ENCODE measurements around the gene PTPRO. TPM values are rescaled to one million over a fixed set of nuclear protein-coding genes. Genes with fewer than 3 reads are reported as not detected.

Gene PTPRO
- total RNA-seq, 2 experiments from 2014 or later, result 2.3 to 3.7 TPM

DNA sequence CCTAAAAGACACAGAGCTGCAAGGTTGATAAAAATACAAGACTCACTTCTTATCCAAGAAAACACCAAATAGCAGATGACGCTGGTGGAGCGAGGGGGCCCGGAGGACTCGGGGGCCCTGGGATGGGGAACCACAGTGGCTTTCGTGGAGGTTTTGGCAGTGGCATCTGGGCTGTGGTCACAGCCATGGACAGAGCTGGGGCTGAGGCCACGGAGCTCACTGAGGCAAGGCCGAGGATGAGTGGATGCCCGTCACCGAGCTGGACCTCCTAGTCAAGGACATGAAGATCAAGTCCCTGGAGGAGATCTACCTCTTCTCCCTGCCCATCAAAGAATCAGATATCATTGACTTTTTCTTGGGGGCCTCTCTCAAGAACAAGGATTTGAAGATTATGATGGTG lies 117.2 kb downstream of the PTPRO start:
- ATAC-seq (ENCODE audit: low read depth), result no peak
- Mint-ChIP-seq H3K27me3 (peaks cover 2% of the 10 kb centered on the region), H3K4me1 (no peaks in the 10 kb centered on the region), H3K36me3 (no peaks in the 10 kb centered on the region), H3K9me3 (peaks cover 7% of the 10 kb centered on the region), H3K27ac (no peak overlapping the region), H3K4me3 (no peak overlapping the region)
- no peak for DNase-seq
- POLR2A ChIA-PET, result no interaction called here

DNA sequence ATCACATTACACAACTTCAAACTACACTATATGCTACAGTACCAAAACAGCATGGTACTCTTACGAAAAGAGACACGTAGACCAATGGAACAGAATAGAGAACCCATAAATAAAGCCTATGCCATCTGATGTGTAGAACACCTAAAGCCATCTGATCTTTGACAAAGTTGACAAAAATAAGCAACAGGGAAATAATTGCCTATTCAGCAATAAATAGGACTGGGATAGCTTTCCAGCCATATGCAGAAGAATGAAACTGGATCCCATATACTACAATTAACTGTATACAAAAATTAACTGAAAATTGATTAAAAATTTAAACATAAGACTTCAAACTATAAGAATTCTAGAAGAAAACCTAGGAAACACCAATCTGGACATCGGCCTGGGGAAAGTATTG lies 120.7 kb downstream of the PTPRO start:
- Mint-ChIP-seq H3K9me3 (peaks cover 4% of the 10 kb centered on the region), H3K4me3 (no peak overlapping the region), H3K27me3 (peaks cover 2% of the 10 kb centered on the region), H3K36me3 (no peaks in the 10 kb centered on the region), H3K27ac (no peak overlapping the region), H3K4me1 (no peaks in the 10 kb centered on the region)
- DNase-seq (no peak), ATAC-seq (ENCODE audit: low read depth) (no peak)
- POLR2A ChIA-PET, result no interaction called here

DNA sequence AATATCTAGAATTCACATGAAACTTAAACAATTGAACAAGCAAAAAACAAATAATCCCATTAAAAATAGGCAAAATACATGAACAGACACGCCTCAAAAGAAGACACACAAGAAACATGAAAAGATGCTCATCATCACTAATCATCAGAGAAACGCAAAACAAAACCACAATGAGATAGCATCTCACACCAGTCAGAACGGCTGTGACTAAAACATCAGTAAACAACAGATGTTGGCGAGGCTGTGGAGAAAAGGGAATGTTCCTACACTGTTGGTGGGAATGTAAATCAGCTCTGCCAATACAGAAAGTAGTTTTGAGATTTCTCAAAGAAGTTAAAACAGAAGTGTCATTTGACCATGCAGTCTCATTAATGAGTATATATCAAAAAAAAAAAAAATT lies 121.3 kb downstream of the PTPRO start:
- Mint-ChIP-seq H3K36me3 (no peaks in the 10 kb centered on the region), H3K27ac (no peak overlapping the region)

DNA sequence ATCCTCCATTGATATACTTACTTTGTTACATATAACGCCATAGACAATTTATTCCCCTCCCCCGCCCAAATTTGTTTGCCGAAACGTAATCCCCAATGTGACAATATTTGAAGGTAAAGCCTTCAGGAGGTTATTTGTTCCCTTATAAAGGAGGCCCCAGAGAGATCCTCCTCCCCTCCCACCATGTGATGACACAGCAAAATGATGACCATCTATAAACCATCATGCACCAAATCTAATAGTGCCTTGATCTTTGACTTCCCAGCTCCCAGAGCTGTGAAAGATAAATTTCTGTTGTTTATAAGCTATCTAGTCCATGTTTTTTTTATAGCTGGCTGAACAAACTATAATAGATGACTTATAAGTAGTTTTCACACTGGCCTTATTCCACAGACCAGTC lies 122.2 kb downstream of the PTPRO start:
- Mint-ChIP-seq H3K27ac (no peak overlapping the region), H3K9me3 (peaks cover 2% of the 10 kb centered on the region), H3K27me3 (peaks cover 2% of the 10 kb centered on the region), H3K4me1 (no peaks in the 10 kb centered on the region), H3K4me3 (no peak overlapping the region), H3K36me3 (no peaks in the 10 kb centered on the region)
- POLR2A ChIA-PET, result no interaction called here
- ATAC-seq (ENCODE audit: low read depth) (no peak), DNase-seq (no peak)

More for the DNA sequence above, 121.3 kb downstream of the PTPRO start:
- DNase-seq (no peak), ATAC-seq (ENCODE audit: low read depth) (no peak)
- POLR2A ChIA-PET, result no interaction called here
- Mint-ChIP-seq H3K9me3 (peaks cover 4% of the 10 kb centered on the region), H3K27me3 (peaks cover 2% of the 10 kb centered on the region), H3K4me3 (no peak overlapping the region), H3K4me1 (no peaks in the 10 kb centered on the region)

DNA sequence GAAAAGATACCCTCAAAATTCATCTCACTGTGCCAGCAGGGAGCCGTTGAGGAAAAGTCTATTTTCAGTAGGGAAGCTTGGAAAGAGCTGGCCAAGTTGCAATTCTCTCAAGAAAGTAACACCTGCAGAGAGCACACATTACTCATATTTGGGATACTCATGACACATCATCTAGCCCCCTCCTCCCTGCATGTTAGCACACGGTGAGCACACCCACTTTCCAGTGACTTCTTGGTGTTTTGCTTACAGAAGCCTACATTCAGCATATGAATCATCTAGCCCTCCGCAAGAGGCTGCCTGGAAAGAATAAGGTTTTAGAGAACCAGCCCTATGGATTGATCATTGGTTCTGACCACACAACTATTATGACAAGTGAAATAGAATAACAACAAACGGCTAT lies 124.5 kb downstream of the PTPRO start:
- H3K27ac Mint-ChIP-seq, result no peak overlapping the region
- POLR2A ChIA-PET, result no interaction called here
- H3K4me3 Mint-ChIP-seq, result no peak overlapping the region
- DNase-seq (no peak), ATAC-seq (ENCODE audit: low read depth) (no peak)
- H3K9me3 Mint-ChIP-seq, result peaks cover 4% of the 10 kb centered on the region
- no peaks in the 10 kb centered on the region for H3K36me3 Mint-ChIP-seq
- H3K4me1 Mint-ChIP-seq, result no peaks in the 10 kb centered on the region
- H3K27me3 Mint-ChIP-seq, result peaks cover 2% of the 10 kb centered on the region

DNA sequence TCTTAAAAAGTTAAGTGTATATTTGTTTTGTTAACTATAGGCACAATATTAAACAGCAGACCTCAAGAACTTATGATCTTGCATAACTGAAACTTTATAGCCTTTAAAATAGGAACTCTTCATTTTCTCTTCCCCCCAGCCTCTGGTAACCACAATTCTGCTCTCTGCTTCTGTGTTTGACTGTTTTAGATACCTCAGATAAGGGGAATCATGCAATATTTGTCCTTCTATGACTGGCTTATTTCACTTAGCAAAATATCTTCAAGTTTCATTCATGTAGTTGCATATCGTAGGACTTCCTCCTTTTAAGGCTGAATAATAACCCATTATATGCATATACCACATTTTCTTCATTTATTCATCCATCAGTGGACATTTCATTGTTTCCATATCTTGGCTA lies 131.3 kb downstream of the PTPRO start:
- peaks cover 9% of the 10 kb centered on the region for H3K9me3 Mint-ChIP-seq
- peaks cover 3% of the 10 kb centered on the region for H3K4me1 Mint-ChIP-seq
- H3K4me3 Mint-ChIP-seq, result no peak overlapping the region
- DNase-seq (no peak), ATAC-seq (ENCODE audit: low read depth) (no peak)
- H3K27ac Mint-ChIP-seq, result no peak overlapping the region
- no peaks in the 10 kb centered on the region for H3K36me3 Mint-ChIP-seq
- POLR2A ChIA-PET, result no interaction called here
- H3K27me3 Mint-ChIP-seq, result no peaks in the 10 kb centered on the region

DNA sequence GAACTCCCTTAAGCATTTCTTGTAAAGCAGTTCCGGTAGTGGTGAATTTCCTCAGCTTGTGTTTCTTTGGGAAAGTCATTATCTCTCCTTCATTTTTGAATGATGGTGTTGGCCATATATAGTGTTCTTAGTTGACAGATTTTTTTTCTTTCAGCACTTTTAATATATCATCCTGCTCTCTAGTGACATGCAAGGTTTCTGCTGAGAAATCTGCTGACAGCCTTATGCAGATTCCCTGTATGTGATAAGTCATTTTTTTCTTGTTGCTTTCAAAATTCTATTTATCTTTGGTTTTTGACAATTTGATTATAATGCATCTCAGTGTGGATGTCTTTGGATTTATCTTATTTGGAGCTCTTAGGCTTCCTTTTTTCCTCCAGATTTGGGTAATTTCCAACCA lies 135.7 kb downstream of the PTPRO start:
- ATAC-seq (ENCODE audit: low read depth) (no peak), DNase-seq (no peak)
- no peak overlapping the region for H3K4me3 Mint-ChIP-seq
- H3K36me3 Mint-ChIP-seq, result no peaks in the 10 kb centered on the region
- peaks cover 3% of the 10 kb centered on the region for H3K4me1 Mint-ChIP-seq
- peaks cover 5% of the 10 kb centered on the region for H3K9me3 Mint-ChIP-seq
- H3K27ac Mint-ChIP-seq, result no peak overlapping the region
- H3K27me3 Mint-ChIP-seq, result no peaks in the 10 kb centered on the region
- POLR2A ChIA-PET, result no interaction called here

DNA sequence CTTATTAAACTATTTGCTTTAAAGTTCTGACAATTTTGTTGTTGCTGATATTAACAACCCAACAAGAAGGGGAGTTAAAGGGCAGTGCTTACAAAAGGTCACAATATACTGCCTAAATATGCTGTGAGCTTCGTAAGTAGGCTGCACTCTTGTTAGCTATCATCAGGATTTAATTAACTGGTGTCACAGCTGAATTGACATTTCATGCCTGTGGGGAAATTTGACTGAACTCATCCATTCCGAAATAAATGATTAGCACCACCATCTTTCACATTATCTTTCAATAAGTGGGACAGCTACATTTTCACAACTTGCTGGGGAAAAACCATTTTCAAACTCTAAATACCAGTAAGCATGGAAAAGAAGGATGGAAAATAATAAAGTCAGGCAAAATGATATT lies 146.6 kb downstream of the PTPRO start:
- H3K4me1 Mint-ChIP-seq, result no peaks in the 10 kb centered on the region
- H3K36me3 Mint-ChIP-seq, result no peaks in the 10 kb centered on the region
- H3K4me3 Mint-ChIP-seq, result no peak overlapping the region
- ATAC-seq (ENCODE audit: low read depth) (no peak), DNase-seq (no peak)
- H3K27me3 Mint-ChIP-seq, result peaks cover 12% of the 10 kb centered on the region
- H3K9me3 Mint-ChIP-seq, result no peaks in the 10 kb centered on the region
- no peak overlapping the region for H3K27ac Mint-ChIP-seq
- POLR2A ChIA-PET, result no interaction called here

DNA sequence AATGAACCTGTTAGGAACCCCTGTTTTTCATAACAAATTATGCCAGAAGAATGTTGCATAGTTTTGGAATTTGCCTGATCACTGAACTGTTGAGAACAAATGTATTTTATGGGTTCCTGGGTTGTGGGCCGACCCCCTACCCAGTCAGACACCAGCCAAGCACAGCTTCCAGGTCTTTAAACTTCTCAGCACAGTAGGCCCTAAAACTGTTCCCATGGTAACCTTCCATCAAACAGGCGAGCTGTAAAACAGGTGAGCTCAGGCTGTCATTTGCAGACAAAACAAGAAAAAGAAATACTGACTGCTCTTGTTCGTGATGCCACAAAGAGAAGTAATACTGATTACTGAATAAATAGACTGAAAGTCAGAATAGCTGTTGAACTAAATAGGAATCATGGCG lies 147.0 kb downstream of the PTPRO start:
- Mint-ChIP-seq H3K9me3 (no peaks in the 10 kb centered on the region), H3K27ac (no peak overlapping the region), H3K4me1 (no peaks in the 10 kb centered on the region), H3K4me3 (no peak overlapping the region), H3K27me3 (peaks cover 12% of the 10 kb centered on the region), H3K36me3 (no peaks in the 10 kb centered on the region)
- DNase-seq (no peak), ATAC-seq (ENCODE audit: low read depth) (no peak)
- POLR2A ChIA-PET, result no interaction called here

DNA sequence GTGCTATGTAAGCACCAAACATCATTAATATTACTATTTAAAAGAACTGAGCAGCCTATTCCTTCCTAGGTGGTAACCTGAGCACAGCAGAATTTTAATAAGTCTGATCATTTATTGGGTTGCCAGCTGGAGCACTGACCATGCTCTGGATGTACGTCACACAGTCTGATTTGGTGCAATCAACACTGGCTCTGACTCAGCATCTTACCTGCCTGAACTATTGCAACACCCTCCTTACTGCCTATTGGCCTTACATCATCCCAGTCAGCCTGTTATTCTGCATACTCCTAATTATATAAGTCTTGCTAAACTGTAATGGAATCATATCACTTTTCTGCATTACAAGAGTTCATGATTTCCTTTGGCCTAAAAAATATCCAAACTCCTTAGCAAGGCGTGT lies 149.7 kb downstream of the PTPRO start:
- Mint-ChIP-seq H3K9me3 (no peaks in the 10 kb centered on the region), H3K27ac (no peak overlapping the region), H3K4me3 (no peak overlapping the region), H3K27me3 (peaks cover 12% of the 10 kb centered on the region), H3K36me3 (no peaks in the 10 kb centered on the region), H3K4me1 (no peaks in the 10 kb centered on the region)
- POLR2A ChIA-PET, result no interaction called here
- ATAC-seq (ENCODE audit: low read depth), result no peak
- no peak for DNase-seq

DNA sequence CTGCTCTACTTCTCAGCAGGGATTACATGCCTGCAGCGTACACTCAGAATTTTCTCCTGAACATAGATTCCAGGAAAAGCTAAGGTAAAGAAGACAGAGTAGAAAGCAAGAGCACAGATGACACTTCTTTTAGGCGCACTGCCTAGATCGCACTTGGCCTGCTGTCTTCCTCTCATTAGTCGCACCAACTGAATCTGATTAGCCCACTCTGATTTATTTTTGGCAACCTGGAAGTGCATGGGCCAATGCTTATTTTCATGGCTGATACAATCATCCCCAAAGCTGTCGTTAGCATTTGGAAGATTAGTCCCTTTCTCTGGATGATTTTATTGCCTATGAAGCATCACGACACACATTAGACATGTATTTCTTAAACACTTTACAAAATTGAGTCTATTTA lies 152.5 kb downstream of the PTPRO start:
- Mint-ChIP-seq H3K36me3 (no peaks in the 10 kb centered on the region), H3K27me3 (peaks cover 4% of the 10 kb centered on the region), H3K9me3 (no peaks in the 10 kb centered on the region), H3K4me3 (no peak overlapping the region), H3K27ac (no peak overlapping the region), H3K4me1 (no peaks in the 10 kb centered on the region)
- ATAC-seq (ENCODE audit: low read depth) (no peak), DNase-seq (no peak)
- POLR2A ChIA-PET, result no interaction called here

DNA sequence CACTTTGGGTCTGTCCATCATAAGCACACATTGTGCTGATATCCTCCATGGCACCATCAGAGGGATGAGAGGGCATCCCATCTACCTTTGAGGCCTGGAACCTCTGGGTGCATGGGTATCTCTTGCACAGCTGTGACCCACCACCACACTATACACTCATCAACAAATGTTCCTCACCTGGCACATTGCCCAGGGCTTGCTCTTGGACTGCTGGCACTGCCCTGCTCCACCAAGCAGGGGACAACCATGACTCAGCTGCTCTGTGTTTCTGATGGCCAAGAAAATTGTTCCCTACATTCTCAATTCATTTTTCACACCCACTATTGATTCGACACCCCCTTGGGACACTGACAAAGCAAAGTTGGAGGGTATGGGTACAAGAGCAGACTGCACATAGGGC lies 155.5 kb downstream of the PTPRO start:
- Mint-ChIP-seq H3K36me3 (no peaks in the 10 kb centered on the region), H3K27me3 (peaks cover 4% of the 10 kb centered on the region), H3K4me3 (no peak overlapping the region), H3K27ac (no peak overlapping the region), H3K4me1 (no peaks in the 10 kb centered on the region), H3K9me3 (no peaks in the 10 kb centered on the region)
- POLR2A ChIA-PET, result no interaction called here
- ATAC-seq (ENCODE audit: low read depth) (no peak), DNase-seq (no peak)

DNA sequence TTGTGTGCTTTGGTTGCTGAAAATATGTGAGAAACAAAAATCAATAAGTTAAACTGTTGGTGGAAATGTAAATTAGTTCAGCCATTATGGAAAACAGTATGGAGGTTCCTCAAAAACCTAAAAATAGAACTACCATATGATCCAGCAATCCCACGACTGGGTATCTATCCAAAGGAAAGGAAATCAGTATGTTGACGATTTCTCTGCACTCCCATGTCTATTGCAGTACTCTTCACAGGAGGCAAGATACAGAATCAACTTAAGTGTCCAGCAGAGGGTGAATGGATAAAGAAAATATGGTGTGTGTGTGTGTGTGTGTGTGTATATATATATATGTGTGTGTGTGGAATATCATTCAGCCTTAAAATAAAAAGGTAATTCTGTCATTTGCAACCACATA lies 159.5 kb downstream of the PTPRO start:
- no peak for DNase-seq

DNA sequence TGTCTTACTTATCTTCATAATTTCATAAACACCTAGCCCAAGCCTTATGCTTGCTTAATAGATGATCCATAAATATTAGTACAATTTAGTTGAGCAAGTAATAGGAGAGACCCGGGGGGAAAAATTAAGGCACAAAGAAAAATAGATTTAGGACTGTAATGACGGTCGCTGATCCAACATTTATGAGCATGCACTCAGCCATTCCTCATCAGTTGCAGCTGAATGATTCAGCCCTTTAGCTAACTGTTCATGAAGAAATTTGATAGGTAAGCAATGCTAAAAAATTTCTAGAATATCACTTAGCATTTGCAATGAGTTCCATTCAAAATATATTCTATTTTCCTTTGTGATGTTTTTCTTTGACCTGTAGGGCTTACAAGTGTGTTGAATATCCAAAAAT lies 163.2 kb downstream of the PTPRO start:
- Mint-ChIP-seq H3K9me3 (no peaks in the 10 kb centered on the region), H3K4me3 (no peak overlapping the region), H3K27ac (no peak overlapping the region), H3K36me3 (no peaks in the 10 kb centered on the region), H3K27me3 (peaks cover 6% of the 10 kb centered on the region), H3K4me1 (no peaks in the 10 kb centered on the region)
- POLR2A ChIA-PET, result no interaction called here
- DNase-seq (no peak), ATAC-seq (ENCODE audit: low read depth) (no peak)

More for the DNA sequence above, 159.5 kb downstream of the PTPRO start:
- ATAC-seq (ENCODE audit: low read depth), result no peak
- H3K36me3 Mint-ChIP-seq, result no peaks in the 10 kb centered on the region
- H3K27ac Mint-ChIP-seq, result no peak overlapping the region
- H3K4me1 Mint-ChIP-seq, result no peaks in the 10 kb centered on the region
- H3K9me3 Mint-ChIP-seq, result no peaks in the 10 kb centered on the region
- POLR2A ChIA-PET, result no interaction called here
- H3K4me3 Mint-ChIP-seq, result no peak overlapping the region
- peaks cover 6% of the 10 kb centered on the region for H3K27me3 Mint-ChIP-seq

DNA sequence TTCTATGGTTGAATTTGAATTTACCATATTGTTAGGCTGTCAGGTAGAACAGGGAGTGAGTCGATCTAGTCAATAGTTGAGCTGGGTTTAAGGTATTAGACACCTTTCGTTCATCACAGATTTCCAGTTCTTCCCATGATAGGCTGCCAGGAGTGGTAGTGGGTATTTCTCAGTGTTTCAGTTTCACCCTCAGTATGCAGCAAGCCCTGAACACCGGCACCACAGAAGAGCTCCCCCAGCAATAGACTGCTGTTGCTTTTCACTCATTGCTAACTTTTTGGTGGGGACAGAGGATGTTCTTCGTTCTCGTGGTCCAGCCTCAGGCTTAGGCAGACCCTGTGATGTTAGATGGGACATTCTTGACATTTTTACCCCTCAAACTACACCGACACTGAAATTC lies 164.6 kb downstream of the PTPRO start:
- POLR2A ChIA-PET, result no interaction called here

More for the DNA sequence above, 164.6 kb downstream of the PTPRO start:
- H3K4me3 Mint-ChIP-seq, result no peak overlapping the region
- no peaks in the 10 kb centered on the region for H3K36me3 Mint-ChIP-seq
- H3K9me3 Mint-ChIP-seq, result no peaks in the 10 kb centered on the region
- DNase-seq, result no peak
- peaks cover 2% of the 10 kb centered on the region for H3K27me3 Mint-ChIP-seq
- H3K27ac Mint-ChIP-seq, result no peak overlapping the region
- ATAC-seq (ENCODE audit: low read depth), result no peak
- H3K4me1 Mint-ChIP-seq, result no peaks in the 10 kb centered on the region
